Measurements from ENCODE around the gene ZNF423. TPM values are rescaled to one million over a fixed set of nuclear protein-coding genes. Genes with fewer than 3 reads are reported as not detected.
A peak's percentile ranks its signal among the peaks of the same experiment; 100 is the strongest.

Gene ZNF423
- total RNA-seq, 1 experiment from 2014 or later = 0.20 TPM

DNA sequence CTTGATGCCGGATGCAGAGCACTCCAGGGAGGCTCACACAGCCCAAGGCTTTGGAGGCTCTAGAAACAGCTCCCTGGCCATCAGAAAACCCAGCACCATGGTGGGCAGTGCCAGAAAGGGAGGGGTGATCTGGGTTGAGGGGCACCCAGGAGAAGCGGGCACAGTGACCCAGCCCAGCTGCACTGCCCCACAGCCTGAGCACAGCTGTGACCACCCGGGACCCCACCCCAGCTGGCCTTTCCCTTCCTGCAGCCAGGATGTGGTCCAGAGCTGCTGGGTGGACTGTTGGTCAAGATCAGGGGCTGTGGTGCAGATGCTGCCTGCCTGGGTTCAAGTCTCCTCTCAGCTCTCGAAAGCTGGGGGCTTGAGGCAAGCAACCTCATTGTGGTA, 223.1 kb downstream of the ZNF423 start:
- peak in 1 of 2 experiments; percentile 12 for DNase-seq
- Histone ChIP-seq H3K4me1 (no peaks in the 10 kb centered on the region), H3K27me3 (replicated peaks; ENCODE audit: control insufficient read depth, insufficient read depth, low read length) (no peaks in the 10 kb centered on the region; the same call in none of the 2 replicates), H3K9me3 (no peaks in the 10 kb centered on the region), H3K36me3 (ENCODE audit: control insufficient read depth, insufficient read depth, low read length) (no peaks in the 10 kb centered on the region), H3K4me3 (ENCODE audit: low read depth, low read length) (no peak overlapping the region)
- Mint-ChIP-seq H3K9me3 (ENCODE audit: unreplicated experiment) (no peaks in the 10 kb centered on the region), H3K27me3 (ENCODE audit: insufficient read depth, unreplicated experiment) (peaks cover 10% of the 10 kb centered on the region), H3K4me3 (ENCODE audit: unreplicated experiment) (no peak overlapping the region), H3K36me3 (ENCODE audit: insufficient read depth, unreplicated experiment) (no peaks in the 10 kb centered on the region), H3K4me1 (ENCODE audit: low read depth, unreplicated experiment) (no peaks in the 10 kb centered on the region), H3K27ac (ENCODE audit: unreplicated experiment) (no peak overlapping the region)
- ChIA-PET CTCF (no interaction called here), POLR2A (no interaction called here)
- intact Hi-C loops (cut with micrococcal nuclease; ENCODE audit: unreplicated experiment) = no loop called here
- no peak for TF ChIP-seq CTCF (IDR thresholded peaks at IDR 0.05; ENCODE audit: insufficient read depth in 1 of 2, low read depth in 1 of 2, low read length in 1 of 2, severe bottlenecking in 1 of 2, unreplicated experiment in 1 of 2)
- no TSS peak for BruUV-seq (replicated peaks)

GRCh38 chr16:49632086-49632794, 223.7 kb downstream of the ZNF423 start:
- BruUV-seq (replicated peaks) = no TSS peak
- DNase-seq = peak in 1 of 2 experiments; percentile 25
- H3K27me3 ChIP-seq (replicated peaks; ENCODE audit: control insufficient read depth, insufficient read depth, low read length) = no peaks in the 10 kb centered on the region; the same call in 1 of the 2 replicates
- H3K36me3 ChIP-seq (ENCODE audit: control insufficient read depth, insufficient read depth, low read length) = no peaks in the 10 kb centered on the region
- H3K36me3 Mint-ChIP-seq (ENCODE audit: insufficient read depth, unreplicated experiment) = no peaks in the 10 kb centered on the region
- no peak overlapping the region for H3K4me3 Mint-ChIP-seq (ENCODE audit: unreplicated experiment)
- no peak overlapping the region for H3K4me3 ChIP-seq (ENCODE audit: low read depth, low read length)
- POLR2A ChIA-PET = no interaction called here
- H3K9me3 ChIP-seq = no peaks in the 10 kb centered on the region
- intact Hi-C loops (cut with micrococcal nuclease; ENCODE audit: unreplicated experiment) = no loop called here
- TF ChIP-seq CTCF (IDR thresholded peaks at IDR 0.05; ENCODE audit: insufficient read depth in 1 of 2, low read depth in 1 of 2, low read length in 1 of 2, severe bottlenecking in 1 of 2, unreplicated experiment in 1 of 2) = no peak
- CTCF ChIA-PET = interaction anchor here (0.6 kb wide), 1 partner anchor 191 kb away, joined by 3 read pairs; no protein-coding TSS in a partner anchor
- no peaks in the 10 kb centered on the region for H3K9me3 Mint-ChIP-seq (ENCODE audit: unreplicated experiment)
- no peak overlapping the region for H3K27ac Mint-ChIP-seq (ENCODE audit: unreplicated experiment)
- H3K4me1 ChIP-seq = no peaks in the 10 kb centered on the region
- H3K27me3 Mint-ChIP-seq (ENCODE audit: insufficient read depth, unreplicated experiment) = peaks cover 4% of the 10 kb centered on the region
- H3K4me1 Mint-ChIP-seq (ENCODE audit: low read depth, unreplicated experiment) = no peaks in the 10 kb centered on the region

- no peak overlapping the region for H3K4me3 ChIP-seq (ENCODE audit: low read depth, low read length)
- Mint-ChIP-seq H3K27ac (ENCODE audit: unreplicated experiment) (no peak overlapping the region), H3K4me1 (ENCODE audit: low read depth, unreplicated experiment) (no peaks in the 10 kb centered on the region), H3K36me3 (ENCODE audit: insufficient read depth, unreplicated experiment) (no peaks in the 10 kb centered on the region), H3K27me3 (ENCODE audit: insufficient read depth, unreplicated experiment) (no peaks in the 10 kb centered on the region), H3K4me3 (ENCODE audit: unreplicated experiment) (no peak overlapping the region), H3K9me3 (ENCODE audit: unreplicated experiment) (no peaks in the 10 kb centered on the region)
- no TSS peak for BruUV-seq (replicated peaks)
- H3K9me3 ChIP-seq = no peaks in the 10 kb centered on the region
- H3K4me1 ChIP-seq = no peaks in the 10 kb centered on the region
- TF ChIP-seq CTCF (IDR thresholded peaks at IDR 0.05; ENCODE audit: insufficient read depth in 1 of 2, low read depth in 1 of 2, low read length in 1 of 2, severe bottlenecking in 1 of 2, unreplicated experiment in 1 of 2) = no peak
- no peak for DNase-seq
- intact Hi-C loops (cut with micrococcal nuclease; ENCODE audit: unreplicated experiment) = no loop called here
- no peaks in the 10 kb centered on the region for H3K36me3 ChIP-seq (ENCODE audit: control insufficient read depth, insufficient read depth, low read length)
- H3K27me3 ChIP-seq (replicated peaks; ENCODE audit: control insufficient read depth, insufficient read depth, low read length) = no peaks in the 10 kb centered on the region; the same call in 1 of the 2 replicates
- CTCF ChIA-PET = interaction anchor here (0.6 kb wide), 1 partner anchor 192 kb away, joined by 3 read pairs; no protein-coding TSS in a partner anchor
- POLR2A ChIA-PET = no interaction called here
These were observed 224.5 kb downstream of the ZNF423 start for GRCh38 chr16:49631187-49632041.
